ENCODE data around the gene SMARCE1. TPM values are rescaled to one million over a fixed set of nuclear protein-coding genes. Genes with fewer than 3 reads are reported as not detected.

The SMARCE1 gene
- total RNA-seq, 1 donor = 119 TPM

DNA sequence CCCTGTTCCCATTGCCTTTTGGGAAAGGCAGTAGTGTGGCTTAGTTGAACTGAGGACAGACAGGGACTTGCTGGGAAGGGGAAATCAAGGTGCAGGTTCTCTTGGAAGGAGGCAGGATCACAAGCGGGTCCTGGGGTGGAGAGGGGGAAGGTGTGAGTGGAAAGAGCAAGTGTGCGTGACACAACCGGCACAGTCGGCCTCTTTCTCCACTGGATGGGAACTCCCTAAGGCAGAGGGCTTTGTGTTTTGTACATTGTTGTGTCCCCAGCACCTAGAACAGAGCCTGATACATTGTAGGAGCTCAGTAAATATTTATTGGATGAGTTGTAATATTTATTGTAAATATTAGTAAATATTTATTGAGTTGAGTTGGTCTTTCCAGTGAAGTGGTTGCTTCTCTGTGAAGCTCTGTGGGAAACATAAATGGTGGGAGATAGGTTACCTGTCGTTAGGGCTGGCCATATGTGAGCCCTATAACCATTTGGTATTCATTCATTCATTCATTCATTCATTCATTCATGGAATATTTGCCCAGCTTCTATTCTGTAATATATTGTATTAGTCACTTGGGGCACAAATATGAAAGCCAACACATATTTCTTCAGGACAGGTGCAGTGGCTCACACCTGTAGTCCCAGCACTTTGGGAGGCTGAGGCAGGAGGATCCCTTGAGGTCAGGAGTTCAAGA lies 34.0 kb downstream of the SMARCE1 start:
- H3K4me3 ChIP-seq (ENCODE audit: low read depth, low read length) = no peak overlapping the region
- TF ChIP-seq, protein P1, sequence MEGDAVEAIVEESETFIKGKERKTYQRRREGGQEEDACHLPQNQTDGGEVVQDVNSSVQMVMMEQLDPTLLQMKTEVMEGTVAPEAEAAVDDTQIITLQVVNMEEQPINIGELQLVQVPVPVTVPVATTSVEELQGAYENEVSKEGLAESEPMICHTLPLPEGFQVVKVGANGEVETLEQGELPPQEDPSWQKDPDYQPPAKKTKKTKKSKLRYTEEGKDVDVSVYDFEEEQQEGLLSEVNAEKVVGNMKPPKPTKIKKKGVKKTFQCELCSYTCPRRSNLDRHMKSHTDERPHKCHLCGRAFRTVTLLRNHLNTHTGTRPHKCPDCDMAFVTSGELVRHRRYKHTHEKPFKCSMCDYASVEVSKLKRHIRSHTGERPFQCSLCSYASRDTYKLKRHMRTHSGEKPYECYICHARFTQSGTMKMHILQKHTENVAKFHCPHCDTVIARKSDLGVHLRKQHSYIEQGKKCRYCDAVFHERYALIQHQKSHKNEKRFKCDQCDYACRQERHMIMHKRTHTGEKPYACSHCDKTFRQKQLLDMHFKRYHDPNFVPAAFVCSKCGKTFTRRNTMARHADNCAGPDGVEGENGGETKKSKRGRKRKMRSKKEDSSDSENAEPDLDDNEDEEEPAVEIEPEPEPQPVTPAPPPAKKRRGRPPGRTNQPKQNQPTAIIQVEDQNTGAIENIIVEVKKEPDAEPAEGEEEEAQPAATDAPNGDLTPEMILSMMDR (IDR thresholded peaks at IDR 0.05; ENCODE audit: insufficient read depth, low read length) = no peak
- no peak for DNase-seq (ENCODE audit: low read depth)

DNA sequence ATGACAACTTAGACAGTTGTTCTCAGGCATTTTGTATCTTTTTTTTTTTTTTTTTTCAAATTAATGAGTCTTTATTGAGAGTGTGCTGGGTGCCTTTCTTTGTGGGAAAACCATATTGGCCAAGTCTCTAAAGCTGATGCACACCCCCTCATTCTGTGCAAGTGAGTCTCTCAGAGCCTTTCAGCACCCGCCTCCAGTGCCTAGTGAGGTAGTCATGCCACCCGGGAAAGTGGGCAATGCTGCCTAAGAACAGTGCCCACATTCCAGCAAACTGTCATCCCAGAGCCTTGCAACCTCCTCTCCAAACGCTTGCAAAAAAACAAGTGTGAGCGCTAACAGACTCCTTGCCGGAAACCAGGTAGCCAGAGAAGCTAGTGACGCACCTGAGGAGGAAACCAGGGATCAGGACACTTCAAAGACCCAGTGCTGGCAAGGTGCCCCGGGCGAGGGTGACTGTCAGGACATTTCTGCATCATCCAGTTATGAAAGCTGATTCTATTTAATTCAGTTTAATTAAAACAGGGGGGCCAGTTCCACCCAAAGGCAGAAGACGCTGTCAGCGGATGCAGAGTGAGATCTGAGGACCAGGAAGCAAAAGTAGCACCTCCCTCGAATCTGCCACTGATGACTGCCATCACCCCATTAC lies 34.9 kb downstream of the SMARCE1 start:
- DNase-seq (ENCODE audit: low read depth) = no peak
- no peak overlapping the region for H3K4me3 ChIP-seq (ENCODE audit: low read depth, low read length)
- TF ChIP-seq, protein P1 (IDR thresholded peaks at IDR 0.05; ENCODE audit: insufficient read depth, low read length) = no peak

DNA sequence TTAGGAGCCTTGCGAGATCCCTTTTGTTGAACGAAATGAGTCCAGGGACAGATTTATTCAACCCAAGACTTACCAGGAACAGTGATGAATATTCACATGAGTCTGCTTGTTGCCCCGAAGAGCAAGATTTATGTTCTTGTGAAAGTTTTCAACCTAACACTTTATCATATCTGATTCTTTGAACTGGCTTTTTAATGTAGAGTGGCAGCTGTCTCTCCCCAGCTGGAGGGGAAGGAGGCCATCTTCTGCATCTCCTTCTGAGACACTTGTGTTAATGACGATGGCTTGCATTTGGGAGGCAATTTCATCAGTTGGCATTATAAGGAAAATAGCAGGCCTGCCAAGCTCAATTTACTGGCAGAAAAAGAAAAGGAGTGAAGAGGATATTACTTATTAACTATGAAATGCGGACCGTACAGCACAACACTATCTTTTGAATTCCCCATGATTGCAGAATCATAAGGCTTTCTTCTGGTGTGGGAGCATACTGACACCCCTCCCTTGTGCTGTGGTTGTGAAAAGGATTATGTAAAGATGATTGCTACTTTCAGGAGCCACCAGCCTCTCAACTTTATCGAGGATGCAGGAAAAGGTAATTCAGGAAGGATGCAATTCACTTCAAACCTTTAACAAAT lies 35.7 kb downstream of the SMARCE1 start:
- TF ChIP-seq, protein P1 (IDR thresholded peaks at IDR 0.05; ENCODE audit: insufficient read depth, low read length) = no peak
- H3K4me3 ChIP-seq (ENCODE audit: low read depth, low read length) = no peak overlapping the region
- DNase-seq (ENCODE audit: low read depth) = no peak

DNA sequence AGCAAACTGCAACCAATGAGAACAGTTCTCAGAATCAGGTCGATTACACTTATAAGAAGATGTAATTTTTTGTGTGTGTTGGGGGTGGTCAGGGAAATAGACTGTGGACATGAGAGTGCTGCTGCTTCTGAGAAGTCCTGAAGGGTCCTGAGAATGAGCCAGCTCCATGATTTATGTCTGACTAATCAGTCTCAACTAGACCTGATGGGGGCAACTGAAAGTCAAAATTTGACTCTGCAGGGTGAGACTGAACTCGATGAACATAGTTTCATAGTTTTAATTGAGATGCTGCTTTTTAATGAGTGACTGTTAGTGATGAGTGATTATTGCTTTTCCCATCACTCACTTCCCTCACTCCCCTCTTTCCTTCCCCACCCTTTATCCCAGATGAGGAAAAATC lies 37.3 kb downstream of the SMARCE1 start:
- TF ChIP-seq, protein P1 (IDR thresholded peaks at IDR 0.05; ENCODE audit: insufficient read depth, low read length) = no peak
- H3K4me3 ChIP-seq (ENCODE audit: low read depth, low read length) = no peak overlapping the region
- no peak for DNase-seq (ENCODE audit: low read depth)

DNA sequence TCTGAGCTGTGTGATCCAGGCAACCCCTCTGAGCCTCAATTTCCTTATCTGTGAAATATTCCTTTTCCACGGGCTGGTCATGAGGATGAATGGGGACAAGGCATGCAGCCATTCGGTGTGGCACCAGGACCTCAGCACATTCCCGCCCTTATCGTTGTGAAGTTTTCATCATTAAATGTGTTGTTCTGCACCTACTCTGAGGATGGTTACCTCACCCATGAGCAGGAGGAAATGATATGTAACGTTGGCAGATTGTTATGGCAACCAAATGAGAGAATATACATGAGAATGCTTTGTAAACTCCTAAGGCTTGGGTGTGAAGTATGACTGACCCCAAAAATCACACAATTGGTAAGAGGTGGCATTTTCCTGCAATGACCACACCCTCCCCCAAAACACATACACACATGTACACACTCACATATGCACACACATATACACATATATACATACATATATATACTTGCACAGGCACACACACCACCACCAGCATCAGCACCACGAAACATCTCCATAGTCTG lies 39.5 kb downstream of the SMARCE1 start:
- DNase-seq (ENCODE audit: low read depth) = no peak
- H3K4me3 ChIP-seq (ENCODE audit: low read depth, low read length) = no peak overlapping the region
- TF ChIP-seq, protein P1 (IDR thresholded peaks at IDR 0.05; ENCODE audit: insufficient read depth, low read length) = no peak

DNA sequence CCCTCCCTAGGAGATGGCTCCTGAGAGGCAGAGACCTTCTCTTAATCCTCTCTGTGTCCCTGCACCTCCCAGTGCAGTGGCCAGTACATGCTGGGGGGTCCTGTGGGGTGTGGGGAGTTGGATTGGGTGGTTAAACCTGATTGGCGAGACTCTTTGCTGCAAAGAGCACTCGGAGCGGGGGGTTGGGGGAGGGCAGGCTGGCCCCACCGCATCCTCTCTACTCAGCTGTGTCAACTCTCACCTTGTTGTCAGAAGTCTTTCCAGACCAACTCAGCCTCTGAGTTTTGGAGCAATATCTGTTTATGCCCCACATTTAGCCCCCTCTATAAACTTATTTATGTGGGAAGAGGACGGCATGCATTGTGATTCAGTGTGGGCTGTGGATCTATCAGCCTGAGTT lies 40.0 kb downstream of the SMARCE1 start:
- TF ChIP-seq, protein P1 (IDR thresholded peaks at IDR 0.05; ENCODE audit: insufficient read depth, low read length) = no peak
- DNase-seq (ENCODE audit: low read depth) = no peak
- H3K4me3 ChIP-seq (ENCODE audit: low read depth, low read length) = no peak overlapping the region

All from fibroblast of the aortic adventitia (primary cell).